Limb (tissue), 2 donors: ENCODE results near the gene OMA1.
"Not testable (repeated sequence)": the region's sequence is repeated elsewhere in the genome, so short reads cannot be mapped to it uniquely, and the experiment has no call there.

Experiments
- DNase-seq, 2 donors: peaks; one replicate each; pipeline ENCODE4 v3.0.0-alpha.2; 2016; ENCODE audit errors: extremely low spot score in 2 of 2

Gene OMA1

DNA sequence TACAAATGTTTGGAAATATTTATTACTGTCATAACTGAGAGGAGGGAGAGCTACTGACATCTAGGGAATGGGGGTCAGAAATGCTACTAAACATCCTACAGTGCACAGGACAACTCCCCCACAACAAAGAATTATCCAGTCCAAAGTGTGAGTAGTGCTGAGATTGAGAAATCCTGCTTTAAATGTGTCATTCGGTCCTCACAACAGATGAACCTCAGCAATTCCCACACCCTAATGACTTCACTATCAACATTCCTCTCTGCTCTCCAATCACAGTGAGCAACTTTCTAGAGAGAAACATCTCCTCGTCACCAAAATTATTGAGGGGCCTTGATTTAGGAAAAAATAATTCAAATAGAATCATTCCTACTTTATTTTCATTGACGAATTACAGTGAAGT, 18.0 kb downstream of the OMA1 start:
- DNase-seq, result no peak

DNA sequence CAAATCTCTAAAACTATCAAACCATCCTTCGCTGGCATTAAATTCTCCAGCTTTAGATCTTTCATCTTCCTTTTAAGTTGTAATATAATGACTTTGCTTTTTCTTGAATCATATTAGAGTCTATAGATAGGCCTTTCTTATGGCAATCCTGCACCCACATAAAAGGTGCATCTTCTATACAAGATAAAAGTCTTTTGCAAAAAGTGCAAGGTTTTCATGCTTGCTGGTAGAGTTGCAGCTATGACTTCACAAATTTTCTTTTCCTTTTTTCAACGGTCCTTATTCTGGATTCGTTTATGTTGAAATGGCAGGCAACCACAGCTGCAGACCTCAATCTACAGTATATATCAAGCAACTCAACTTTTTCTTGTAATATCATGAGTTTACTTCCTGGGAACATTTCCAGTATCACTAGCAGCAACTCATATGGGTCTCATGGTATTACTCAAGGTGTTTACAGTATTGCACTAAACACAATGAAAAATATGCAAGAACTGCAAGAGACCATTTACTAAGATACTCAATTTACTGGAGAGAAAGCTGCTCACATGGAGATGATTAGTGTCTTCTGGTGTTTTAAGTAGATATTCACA, 22.1 kb downstream of the OMA1 start:
- no peak for DNase-seq

DNA sequence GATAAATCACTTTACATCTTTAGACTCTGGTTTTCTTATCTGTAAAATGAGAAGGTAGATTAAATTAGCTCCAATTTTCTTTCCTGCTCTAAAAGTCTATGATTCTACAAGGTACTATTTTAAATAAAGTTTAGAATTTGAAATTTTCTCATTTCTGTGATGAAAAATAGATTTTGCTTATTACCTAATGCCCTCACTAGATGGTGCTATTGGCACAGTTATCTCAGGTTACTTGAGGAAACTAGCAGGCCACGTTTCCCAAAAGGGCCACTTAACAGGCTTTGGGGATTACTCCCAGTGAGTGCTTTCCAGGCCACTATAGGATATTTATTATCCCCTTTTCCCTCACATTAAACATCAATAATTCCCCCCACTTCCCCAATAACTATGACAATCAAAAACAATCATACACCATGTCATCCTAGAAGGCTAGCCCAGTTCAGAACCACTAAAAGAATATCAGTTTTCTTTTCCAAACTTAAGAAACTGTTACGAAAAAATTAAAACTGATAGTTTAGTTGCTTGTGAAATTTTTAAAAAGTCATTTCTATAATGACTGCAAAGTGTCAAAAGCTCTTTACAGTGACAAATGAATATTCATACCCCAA, 30.6 kb downstream of the OMA1 start:
- peak in 1 of 2 donors; percentile 75 for DNase-seq

DNA sequence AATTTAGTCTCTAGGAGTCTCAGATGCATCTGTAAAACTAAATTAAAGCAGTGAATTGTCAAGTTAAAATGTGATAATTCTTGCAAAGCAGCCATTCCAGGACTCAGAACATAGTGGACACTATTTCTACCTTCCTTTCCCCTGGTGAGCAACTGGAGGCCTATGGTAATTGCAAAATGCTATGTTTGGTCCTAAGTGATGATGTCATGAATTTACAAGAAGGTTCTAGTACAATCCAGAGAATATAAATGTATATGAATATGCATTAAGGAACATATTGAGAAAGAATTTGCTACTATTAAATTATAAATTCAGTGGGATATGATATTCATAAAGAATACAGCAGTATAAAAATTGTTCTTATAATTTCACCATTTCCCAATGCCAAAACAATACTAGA, 32.6 kb downstream of the OMA1 start:
- DNase-seq, result no peak

DNA sequence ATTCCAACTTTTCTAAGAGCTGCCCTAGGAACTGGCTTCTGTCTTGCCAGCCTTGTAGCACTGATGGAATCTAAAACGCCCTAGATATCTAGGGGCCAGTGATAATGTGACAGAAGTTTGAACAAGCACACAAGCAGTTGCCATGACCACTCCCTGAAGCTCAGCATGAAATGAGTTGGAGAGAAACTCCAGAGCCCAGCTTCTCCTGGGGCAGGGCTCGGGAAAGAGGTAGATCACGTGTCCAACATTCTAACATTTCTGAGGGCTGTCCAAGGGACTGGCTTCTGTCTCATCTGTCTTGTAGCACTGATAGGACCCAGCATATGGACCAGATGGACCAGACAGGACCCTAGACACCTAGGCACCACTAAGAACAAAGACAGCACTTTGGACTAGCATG, 37.9 kb downstream of the OMA1 start:
- no peak for DNase-seq

DNA sequence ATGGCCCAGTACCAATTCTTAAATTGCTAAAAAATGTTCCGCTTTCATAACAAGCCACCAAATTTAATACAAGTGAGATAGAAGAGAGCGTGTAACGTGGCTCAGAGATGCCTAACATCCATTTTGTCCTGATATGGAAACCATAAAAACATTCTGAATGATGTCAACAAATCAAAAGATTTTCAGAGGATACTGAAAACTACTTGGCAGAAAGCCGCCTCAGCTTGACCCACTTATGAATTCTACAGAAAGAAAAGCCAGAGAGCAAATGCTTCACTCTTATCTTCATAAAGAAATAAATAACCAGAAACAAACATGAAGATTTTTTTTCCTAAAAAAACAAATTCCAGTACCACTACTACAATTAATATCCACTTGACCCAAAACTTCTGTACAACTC, 41.2 kb downstream of the OMA1 start:
- no peak for DNase-seq

DNA sequence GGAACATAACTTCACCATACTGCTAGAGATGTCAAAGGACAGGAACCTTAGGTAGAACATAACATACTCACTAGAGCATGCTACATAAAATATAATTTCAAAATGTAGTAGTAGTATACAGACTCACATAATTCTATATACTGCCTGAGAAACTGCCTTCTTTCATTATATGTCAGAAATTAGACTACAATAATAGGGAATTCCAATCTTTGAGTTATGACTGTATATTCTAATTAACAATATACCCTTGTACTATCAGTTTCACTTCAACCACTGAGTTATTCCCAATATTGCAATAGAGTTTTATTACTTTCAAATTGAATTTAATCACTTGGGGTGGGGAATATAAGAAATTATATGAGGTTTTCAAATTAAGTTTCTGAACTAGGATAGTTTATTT, 44.0 kb downstream of the OMA1 start:
- no peak for DNase-seq

DNA sequence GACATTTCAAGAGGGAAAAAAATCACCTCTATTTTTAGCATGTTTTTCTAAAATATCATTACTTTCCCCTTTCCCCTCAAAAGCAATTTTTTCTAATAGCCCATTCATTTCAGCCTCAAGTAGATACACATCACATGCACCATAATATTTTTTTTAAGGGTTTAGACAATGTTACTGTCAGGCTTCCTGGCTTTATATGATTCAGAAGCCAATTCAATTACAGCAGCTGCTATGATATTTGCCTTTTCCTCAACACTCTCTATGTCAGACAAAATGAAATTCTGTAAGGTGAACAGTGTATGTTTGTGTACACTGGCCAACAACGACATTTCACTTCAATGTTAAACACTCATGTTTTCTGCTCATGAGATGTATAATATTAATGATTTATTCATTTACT, 46.5 kb downstream of the OMA1 start:
- DNase-seq, result no peak

DNA sequence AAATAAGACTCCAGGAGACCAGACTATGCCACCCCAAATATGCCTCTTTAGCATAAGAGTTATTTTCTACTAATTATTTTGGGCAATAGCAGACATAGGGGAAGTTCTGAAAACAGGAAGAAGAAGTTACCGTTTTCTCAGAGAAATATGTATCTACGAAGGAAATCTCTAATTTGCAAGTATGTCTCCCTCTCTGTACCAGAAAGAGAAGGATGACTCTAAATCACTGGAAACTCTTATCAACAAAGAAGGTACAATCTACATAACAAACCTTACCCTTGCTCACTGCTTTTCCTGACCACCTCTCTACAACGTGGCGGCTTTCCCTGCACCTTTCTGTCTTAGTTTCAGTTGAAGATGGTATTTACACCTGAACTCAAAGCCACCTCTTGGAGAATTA, 49.0 kb downstream of the OMA1 start:
- DNase-seq, result no peak

DNA sequence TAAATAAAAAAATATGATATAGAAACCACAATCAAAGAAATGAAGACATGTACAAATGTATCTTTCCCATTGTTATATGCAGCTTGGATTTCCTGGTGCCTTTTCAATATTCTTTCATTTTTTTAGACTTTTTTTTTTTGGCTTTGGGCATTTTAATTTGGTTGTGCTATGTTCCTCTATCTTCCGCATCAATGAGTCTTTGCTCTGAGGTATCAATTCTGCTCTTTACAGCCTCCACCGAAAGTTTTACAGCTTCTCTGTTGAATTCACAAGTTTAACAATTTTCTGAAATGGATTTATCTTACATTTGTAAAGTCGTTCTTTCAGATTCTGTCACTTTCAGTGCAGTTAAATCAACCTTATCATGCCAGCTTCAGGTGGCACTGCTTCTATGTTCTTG, 50.5 kb downstream of the OMA1 start:
- DNase-seq, result no peak

DNA sequence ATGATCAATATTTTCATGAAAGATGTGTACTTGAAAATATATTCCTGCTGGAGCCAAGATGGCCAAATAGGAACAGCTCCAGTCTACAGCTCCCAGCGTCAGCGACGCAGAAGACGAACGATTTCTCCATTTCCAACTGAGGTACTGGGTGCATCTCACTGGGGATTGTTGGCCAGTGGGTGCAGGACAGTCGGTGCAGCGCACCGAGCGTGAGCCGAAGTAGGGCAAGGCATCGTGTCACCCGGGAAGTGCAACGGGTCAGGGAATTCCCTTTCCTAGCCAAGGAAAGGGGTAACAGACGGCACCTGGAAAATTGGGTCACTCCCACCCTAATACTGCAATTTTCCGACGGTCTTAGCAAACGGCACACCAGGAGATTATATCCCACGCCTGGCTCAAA, 57.6 kb downstream of the OMA1 start:
- not testable (repeated sequence) for DNase-seq

DNA sequence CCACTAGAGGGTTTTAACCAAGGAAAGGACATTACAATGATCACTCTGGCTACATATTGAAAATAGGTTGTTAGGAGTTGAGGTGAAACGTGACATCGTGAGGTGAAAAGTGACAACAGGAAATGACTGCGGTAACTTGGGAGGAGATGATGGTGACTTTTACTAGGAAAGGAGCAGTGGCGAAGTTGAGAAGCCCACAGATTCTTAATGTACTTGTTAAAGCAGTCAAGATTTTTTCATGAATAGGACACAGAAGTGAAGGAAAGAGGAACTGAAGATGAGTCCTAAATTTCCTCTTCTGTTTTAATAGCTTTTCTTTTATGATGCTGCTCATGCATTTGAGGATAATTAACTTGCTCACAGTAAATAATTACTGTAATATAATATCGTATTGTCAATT, 59.5 kb downstream of the OMA1 start:
- no peak for DNase-seq

DNA sequence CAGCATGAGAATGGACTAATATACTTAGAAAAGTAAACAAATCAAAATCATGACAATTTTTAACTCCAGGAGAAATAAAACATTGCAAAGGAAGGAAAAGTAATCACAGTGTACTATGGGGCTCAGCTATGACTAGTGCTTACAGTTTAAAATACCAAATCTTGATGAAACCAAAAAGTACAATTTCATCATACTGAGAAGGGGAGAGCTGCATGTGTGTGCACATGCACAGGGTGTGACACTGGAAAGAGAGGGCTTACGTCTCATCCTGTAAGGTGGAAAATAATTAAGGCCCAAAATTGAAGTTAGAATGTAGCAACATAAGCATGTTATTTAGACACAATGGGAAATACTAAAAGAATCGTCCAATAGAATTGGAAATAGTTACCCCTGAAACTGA, 64.6 kb downstream of the OMA1 start:
- DNase-seq, result no peak

DNA sequence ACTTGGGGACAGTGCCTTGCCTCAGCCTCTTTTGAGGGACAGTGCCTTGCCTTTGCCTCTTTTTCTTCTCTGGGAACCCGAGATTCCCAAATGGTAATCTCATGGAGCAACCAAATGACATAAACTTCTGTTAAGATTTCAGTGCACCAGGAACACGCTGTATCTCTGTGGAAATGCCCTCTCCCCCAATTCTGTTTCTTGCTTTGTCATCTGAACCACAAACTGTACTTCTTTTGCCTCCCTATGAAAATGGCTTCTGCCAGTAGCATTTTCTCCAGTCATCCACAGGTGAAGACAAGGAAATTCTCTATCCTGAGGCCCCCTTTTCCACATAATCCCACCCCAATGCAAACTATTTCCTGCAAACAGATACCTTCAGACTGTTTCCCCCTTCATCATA, 66.3 kb downstream of the OMA1 start:
- DNase-seq, result no peak

DNA sequence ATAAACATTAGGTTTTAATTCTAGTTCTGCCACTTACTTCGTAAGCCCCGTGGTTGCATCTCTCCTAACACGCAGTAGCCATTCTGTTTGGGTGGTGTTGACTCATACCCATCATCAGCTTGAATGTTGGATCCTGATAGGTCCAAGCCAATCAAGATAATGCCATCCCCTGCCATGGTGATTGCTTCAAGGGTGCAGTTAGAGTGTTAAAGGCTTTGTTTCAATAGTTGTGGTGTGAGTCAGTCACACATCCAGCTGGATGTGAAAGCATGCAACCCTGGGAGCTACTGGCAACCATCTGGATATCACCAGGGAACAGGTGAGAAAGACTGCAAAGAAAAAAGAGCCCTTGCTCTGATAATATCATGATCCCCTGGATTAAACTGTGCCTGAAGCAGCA, 69.1 kb downstream of the OMA1 start:
- DNase-seq, result no peak

DNA sequence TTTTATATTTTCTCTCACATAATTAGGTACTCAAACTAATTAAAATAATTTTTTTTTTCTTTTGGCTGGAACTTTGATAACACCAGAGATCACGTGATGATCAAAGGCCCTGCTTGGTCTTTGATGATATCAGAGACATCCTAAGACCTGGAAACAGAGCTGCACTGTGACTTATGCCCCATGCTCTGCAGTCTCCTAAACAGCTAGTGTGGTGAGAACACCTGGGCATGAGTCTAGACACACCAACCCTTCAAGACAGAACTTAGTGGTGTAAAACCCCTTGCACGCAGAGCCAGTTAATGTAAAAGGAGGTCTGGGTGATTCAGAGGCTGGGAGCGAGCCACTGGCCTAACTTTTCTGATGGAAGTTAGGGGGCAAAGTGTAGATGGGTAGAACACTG, 70.3 kb downstream of the OMA1 start:
- no peak for DNase-seq

DNA sequence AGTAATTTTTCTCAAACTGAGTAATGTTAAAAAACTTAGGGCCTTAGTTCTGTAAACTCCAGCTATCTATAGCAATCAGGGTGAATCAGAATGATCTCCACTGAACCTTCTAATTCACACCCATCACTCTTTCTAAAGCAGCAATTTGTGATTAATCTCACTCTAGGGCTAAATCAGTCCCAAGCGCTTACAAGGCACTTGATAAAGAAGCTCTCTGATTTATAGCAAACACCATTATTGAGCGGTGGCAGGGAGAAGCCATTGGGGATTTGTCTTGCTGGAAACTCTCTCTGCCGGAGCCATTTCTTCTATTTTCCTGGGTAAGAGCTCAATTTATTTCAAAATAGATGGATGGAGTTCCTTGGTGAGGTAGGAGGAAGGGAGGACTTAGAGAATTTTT, 77.0 kb downstream of the OMA1 start:
- no peak for DNase-seq

DNA sequence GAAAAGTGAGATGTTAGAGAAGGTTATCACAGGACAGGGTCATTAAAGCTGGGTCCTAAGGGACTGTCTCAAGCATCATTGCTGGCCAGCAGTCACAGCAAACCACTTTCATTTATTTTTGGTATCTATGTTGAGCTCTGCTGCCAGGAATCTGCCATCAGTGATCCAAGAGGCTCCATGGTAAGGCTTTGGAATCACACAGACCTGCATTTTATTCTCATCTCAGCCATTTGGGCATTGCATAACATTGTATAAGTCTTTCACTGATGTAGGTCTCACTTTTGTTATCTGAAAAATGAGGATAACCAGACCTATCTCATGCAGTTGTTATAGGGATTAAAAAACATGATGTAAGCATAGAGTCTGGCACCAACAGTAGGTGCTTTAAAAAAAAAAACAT, 77.5 kb downstream of the OMA1 start:
- DNase-seq, result no peak

DNA sequence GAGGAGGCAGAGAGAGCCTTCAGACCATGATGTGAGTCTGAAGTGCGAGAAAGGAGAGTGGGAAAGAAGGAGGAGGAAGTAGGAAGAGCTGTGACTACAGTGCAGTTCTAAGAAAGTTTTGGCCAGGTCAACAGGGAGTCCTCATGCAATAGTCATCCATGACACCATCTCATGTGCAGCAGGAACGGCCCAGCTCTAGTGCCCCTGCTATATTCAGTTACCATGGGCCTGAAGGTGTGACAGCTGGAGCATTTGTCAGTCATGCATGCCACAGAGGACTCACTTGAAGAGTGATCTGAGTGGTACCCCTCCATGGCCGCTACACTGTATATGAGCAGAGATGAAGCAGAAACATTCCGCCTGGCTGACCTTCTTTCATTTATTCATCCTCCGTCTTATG, 77.9 kb downstream of the OMA1 start:
- no peak for DNase-seq

DNA sequence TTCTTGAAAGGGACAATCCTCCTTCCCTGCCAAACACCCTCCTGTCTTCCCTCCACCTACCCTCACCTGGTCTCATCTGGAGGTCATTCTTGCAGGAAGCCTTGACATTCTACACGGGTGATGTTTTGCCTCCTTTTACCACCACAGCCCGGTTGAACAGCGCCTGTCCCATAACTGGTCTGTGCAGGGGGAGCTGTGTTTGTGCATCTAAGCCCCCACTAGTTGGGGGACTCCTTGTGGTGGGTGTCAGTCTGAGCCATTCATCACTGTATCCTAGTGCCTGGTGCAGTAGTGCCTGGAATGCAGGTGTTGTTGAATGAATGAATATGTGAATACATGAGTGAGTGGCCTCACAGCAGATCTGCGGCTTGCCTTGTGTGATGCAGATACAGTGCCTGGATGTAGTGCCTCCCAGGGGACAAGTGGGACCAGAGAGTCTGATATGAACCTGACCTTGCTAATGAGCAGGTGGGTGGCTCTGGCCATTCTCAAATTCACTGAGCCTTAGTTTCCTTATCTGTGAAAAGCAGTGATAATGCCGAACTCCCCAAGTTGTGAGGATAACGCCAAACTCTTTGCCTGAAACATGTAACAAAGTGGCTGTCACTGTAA, 79.8 kb downstream of the OMA1 start:
- no peak for DNase-seq

DNA sequence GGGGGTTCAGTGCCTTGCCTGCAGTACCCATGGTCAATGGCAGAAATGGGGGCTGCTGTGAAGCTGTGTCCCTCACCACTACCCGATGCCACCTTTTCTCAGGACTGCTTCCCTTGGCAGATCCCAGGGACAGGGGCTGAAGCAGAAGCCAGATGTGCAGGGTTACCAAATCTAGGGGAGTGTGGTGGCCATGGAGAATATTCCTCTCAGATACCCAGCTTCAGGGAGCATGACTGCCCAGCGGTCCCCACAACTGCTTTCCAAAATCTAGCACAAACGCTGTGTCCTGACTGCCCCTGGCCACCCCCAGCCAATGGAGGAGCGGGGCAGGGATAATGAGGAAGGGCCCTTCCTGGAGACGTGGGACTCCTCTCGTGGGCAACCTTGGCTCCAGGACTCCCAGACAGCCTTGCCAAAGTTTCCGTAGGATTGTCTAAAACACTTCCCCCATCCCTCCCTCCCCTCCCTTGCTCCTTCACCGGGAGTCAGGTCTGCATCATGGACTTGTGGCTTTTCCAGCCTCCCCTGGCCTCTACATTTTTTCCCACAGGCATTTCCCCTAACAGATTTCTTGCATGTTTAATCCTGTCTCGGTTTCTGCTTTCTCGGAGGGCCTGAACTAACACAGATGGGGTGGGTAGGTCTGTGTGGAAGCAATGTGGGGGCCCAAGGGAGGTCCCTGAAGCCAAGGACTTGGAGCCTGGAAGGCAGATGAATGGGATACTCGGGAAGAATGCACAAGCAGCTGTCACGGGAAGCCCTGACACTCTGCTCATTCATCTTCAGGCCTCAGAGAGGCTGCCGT, 80.5 kb downstream of the OMA1 start:
- peak in 1 of 2 donors; percentile 29 for DNase-seq

DNA sequence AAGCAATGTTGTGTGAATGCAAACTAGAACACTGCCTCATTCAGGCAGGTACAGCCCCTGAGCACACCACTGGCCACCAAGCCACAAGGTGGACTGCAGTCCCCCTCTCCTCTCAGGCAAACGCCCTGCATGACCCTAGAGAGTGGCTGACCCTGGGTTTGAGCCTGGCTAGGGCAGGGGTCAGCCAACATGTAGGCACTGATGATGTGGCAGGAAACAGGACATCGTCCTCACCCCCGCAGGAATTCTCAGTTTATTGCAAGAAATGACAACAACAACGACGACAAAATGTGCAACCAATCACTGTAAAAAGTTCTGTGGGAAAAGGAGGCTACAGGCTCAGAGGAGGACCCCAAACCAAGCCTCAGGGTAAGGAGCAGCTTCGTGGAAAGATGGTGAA, 81.3 kb downstream of the OMA1 start:
- DNase-seq, result no peak

DNA sequence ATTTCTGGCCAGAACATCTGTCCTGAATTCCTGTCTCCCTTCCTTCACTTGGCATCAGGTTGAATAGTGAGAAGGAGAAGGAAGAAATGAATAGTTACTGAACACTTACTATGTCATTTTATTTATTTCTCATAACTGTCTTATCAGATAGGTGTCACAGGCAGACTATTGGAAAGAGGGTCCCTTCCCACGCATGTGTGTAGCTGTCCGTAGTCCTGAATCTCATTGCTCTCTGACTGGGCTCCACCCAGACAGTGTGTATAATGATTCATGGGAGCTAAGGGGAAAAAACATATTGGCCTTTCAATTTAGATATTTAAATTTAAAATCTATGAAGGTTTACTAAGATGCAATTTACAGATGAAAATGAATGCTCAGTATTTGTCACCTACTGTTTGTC, 86.1 kb downstream of the OMA1 start:
- peak in 1 of 2 donors; percentile 41 for DNase-seq
